HL-60/S4 (cell line): ENCODE results near the gene ZFP2.
"Not testable (repeated sequence)": the region's sequence is repeated elsewhere in the genome, so short reads cannot be mapped to it uniquely, and the experiment has no call there.

Experiments used
- in situ Hi-C: fragments of 300-500 bp; cut with MboI; formaldehyde crosslinking; loops from 2 replicates; pipeline ENCODE4 v1.14.3; 2022; ENCODE audit warnings: low sequenced_read_pairs

ZFP2 gene

DNA sequence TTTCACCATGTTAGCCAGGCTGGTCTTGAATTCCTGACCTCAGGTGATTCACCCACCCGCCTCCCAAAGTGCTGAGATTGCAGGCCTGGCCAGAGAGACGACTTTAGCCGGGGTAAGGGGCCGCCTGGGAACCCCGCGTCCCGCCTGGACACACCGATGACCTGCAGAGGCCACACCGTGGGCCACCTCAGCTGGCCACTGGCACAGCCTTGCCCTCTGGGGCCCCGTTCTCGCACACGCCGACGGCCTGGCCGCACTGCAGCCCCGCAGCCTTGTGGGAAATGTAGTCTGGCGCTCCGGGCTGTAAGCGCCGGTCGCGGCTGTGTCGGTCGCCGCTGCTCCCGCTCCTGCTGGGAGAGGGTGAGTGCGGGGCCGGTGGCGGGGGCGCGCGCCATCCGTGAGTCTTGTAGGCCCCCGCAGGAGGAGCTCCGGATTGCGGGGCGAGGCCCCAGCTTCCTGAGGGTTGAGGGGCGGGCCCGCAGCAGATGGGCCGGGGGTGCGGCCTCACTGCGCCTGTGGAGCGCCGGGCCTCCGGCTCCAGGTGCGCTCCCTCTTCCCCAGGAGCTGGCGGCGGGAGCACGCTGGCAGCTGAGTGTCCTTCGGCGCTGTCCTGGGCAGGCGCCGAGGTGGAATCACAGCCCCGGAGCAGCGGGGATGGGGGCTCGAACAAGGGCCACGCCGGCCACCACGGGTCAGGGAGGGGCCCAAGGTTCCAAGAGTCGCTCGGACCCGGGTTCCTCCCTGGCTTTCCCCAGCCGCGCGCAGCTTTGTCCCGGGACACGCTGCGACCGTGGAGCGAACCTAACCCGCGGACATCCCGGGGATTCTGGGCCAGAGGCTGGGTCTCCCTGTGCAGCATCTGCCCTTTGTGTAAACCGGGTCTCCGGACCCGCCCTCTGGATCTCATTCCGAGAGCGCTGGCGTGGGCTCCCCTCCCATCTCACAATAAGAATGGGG is at the start of gene ZFP2:
TSS of gene ZFP2 (plus strand) at position 299 of the 957 bp plus-strand sequence. CDS start 35,401 bp downstream, outside the sequence.
- in situ Hi-C loops: no loop called here

- in situ Hi-C loops: no loop called here
These were observed 46.4 kb upstream of the ZFP2 start for GRCh38 chr5:178849316-178849715.

DNA sequence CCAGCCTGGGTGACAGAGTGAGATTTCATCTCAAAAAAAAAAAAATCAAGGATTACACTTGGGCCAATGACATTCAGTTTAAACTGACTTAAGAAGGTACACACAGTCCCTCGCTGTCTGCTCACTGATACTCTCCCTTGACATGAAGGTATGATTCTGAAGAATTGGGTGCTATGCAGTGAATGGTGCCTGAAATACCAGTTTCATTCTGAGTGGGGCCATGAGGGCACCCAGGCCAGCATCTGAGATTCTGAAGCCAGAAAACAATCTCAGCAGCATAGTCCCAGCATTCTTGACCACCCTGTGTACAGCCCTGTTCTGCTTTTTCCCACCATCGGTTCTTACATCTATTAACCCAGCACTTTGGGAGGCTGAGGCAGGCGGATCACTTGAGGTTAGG is 43.8 kb upstream of the ZFP2 start:
- in situ Hi-C loops: no loop called here

- in situ Hi-C loops: no loop called here
These were observed 41.4 kb upstream of the ZFP2 start for GRCh38 chr5:178854284-178854683.

DNA sequence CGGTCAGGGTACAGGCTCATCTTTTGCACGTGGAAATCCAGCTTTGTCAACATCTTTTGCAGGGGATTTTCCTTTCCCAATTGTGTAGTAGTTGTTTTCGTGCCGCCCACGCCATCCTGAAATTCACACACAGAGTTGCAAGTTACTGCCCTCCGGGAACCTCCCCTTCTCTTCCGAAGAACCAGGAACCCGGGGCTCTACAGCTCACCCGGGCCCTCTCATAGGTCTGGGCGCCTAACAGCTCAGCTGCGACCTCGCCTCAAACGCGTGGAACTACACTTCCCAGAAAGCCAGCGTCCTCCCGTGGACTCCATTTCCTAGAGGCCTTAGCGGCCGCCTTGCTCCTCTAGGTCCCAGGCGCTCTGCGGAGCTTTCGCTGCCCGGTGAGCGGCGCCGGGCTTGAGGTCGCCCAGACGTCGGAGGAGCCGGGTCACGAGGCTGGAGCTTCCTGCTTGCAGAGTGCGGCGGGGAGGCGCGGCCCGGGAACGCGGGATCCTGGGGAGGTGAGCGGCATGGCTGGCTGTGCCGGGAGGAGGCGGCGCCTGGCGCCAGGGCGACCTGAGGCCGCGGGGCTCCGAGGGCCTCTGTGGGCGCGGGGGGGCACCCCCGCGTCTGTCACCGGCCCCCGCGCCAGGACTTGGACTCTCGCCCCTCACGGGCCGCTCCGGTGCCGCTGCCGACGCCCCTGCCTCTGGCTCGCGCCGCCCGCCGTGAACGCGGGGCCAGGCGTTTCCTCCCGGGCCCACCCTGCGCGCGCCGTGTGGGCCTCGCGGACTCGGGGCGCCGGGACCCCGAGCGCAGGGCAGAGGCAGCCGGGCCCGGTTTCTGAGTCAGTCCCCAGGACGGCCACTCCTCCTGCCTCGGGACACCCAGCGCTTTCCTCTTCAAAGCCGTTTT is 35.8 kb upstream of the ZFP2 start, which contains the start of gene ZNF354B:
TSS of gene ZNF354B (plus strand) at position 329 of the 897 bp plus-strand sequence. CDS start 1,095 bp downstream, outside the sequence.
- in situ Hi-C loops: no loop called here

DNA sequence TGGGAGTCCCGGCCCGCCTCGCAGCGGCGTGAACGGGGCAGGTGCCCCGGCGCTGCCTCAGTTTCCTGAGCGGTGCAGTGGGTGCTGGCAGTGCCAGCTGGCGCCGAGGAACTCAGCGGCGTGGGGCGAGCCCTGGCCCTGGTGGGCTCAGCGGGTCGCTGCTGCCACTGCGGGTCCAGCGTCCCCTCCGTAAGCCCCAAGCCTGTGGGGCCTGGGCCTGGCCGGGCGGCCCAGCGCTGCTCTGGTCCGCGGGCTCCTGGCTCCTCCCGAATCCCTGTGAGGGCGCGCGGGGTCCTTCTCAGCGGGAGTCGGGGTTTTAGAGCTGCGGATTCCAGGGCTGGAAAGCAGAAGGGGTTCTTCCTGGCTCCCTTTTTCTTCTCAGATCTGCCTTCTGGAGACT is 35.1 kb upstream of the ZFP2 start:
- in situ Hi-C loops: not testable (repeated sequence)

- in situ Hi-C loops: no loop called here
These were observed 34.1 kb upstream of the ZFP2 start for GRCh38 chr5:178861627-178862026.

- in situ Hi-C loops: no loop called here
These were observed 28.8 kb upstream of the ZFP2 start for GRCh38 chr5:178866946-178867345.

GRCh38 chr5:178869577-178869976 is 26.1 kb upstream of the ZFP2 start:
- in situ Hi-C loops: no loop called here

GRCh38 chr5:178870411-178870810 is 25.3 kb upstream of the ZFP2 start:
- in situ Hi-C loops: no loop called here

DNA sequence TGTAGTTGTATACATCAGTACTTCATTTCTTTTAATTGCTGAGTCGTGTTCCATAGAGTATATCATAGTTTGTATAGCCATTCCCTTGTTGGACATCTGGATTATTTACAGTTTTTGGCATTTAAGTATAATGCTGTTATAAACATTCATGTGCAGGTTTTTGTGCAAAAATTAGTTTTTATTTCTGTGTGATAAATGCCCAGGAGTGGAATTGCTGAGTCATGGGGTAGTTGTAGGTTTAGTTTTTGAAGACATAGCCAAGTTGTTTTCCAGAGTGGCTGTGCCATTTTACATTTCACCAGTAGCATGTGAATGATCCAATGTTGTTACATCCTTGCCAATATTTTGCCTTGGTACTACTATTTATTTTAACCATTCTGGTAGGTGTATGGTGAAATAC is 23.4 kb upstream of the ZFP2 start:
- in situ Hi-C loops: no loop called here

DNA sequence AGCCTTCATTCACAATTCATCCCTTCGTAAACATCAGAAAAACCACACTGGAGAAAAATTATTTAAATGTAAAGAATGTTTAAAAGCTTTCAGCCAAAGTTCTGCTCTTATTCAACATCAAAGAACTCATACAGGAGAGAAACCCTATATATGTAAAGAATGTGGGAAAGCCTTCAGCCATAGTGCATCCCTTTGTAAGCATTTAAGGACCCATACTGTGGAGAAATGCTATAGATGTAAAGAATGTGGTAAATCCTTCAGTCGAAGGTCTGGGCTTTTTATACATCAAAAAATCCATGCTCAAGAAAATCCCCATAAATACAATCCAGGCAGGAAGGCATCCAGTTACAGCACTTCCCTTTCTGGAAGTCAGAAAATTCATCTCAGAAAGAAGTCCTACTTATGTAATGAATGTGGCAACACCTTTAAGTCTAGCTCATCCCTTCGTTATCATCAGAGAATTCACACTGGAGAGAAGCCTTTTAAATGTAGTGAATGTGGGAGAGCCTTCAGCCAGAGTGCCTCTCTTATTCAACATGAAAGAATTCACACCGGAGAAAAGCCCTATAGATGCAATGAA is 12.5 kb upstream of the ZFP2 start:
- in situ Hi-C loops: not testable (repeated sequence)

DNA sequence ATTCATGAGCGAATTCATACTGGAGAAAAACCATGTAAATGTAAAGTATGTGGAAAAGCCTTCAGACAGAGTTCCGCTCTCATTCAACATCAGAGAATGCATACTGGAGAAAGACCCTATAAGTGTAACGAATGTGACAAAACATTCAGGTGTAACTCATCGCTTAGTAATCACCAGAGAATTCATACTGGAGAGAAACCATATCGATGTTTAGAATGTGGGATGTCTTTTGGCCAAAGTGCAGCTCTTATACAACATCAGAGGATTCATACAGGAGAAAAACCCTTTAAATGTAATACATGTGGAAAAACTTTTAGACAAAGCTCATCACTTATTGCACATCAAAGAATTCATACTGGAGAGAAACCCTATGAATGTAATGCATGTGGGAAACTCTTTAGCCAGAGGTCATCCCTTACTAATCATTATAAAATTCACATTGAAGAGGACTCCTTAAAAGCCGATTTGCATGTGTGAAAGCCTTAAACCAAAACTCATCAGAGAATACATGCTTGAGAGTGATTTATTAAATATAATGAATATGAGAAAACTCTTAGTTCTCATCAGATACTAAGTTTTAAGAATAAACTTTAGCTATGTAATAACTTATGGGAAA is 11.8 kb upstream of the ZFP2 start:
- in situ Hi-C loops: no loop called here

- in situ Hi-C loops: no loop called here
These were observed 3.6 kb downstream of the ZFP2 start for GRCh38 chr5:178899289-178899688.

DNA sequence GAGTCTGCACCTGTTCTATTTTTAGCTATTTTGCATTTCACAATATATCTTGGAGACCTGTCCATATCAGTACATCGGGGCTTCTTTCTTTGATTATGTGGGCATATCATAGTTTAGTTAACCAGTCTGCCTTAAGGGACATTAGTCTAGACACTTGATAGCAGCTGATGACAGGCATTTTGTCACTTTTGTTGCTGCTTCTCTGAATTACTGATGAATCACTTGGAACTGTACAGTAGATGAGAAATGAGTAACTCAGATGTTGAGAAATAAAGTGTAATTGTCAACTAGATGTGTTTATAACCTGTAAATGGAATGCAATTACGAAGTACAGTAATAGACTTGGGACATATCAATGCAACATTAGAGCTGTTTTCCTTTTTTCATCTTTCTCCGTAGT is 7.1 kb downstream of the ZFP2 start:
- in situ Hi-C loops: no loop called here

GRCh38 chr5:178931846-178932760 is 36.4 kb downstream of the ZFP2 start:
- in situ Hi-C loops: no loop called here

- in situ Hi-C loops: no loop called here
These were observed 45.1 kb downstream of the ZFP2 start, which contains the start of gene ZNF454 for GRCh38 chr5:178940569-178941360. Gene ZNF454, plus strand, starts transcription at chr5:178941198. Its CDS starts 1,594 bp downstream, at chr5:178942792.

- in situ Hi-C loops: no loop called here
These were observed 45.6 kb downstream of the ZFP2 start for GRCh38 chr5:178941361-178941760.
